CD4-positive, alpha-beta T cell (primary cell): ENCODE results near the gene SCFD2. TPM values are rescaled to one million over a fixed set of nuclear protein-coding genes. Genes with fewer than 3 reads are reported as not detected.

Source experiments
- ATAC-seq: fragments of 200-7000 bp; cut with Tn5 transposase; one replicate; pipeline ENCODE4 v1.10.0; 2022; ENCODE audit warnings: mild to moderate bottlenecking; ENCODE audit not compliant: poor library complexity
- CTCF ChIA-PET: fragments of 350-600 bp; sonication (Branson Sonifier 250); formaldehyde crosslinking; loops from one replicate; lab custom pipeline; 2021; ENCODE audit warnings: antibody characterized with exemption, inconsistent platforms; lab: Charles Lee
- POLR2A ChIA-PET: fragments of 350-600 bp; sonication (Branson Sonifier 250); formaldehyde crosslinking; loops from one replicate; lab custom pipeline; 2021; ENCODE audit warnings: antibody characterized with exemption, inconsistent platforms; lab: Charles Lee
- DNase-seq, 14 experiments: peaks; one replicate each; pipeline ENCODE4 v3.0.0-alpha.2; 2013 to 2020; ENCODE audit warnings: mixed read lengths in 2 of 14
- H3K27ac ChIP-seq, 2 donors: one replicate each; pipeline versions ENCODE4 v1.5.1 to v1.7.0; 2013; ENCODE audit warnings: low read length in 2 of 2, low read depth in 1 of 2, mild to moderate bottlenecking in 1 of 2
- H3K27me3 ChIP-seq, 2 experiments: 1 replicate in 1 of 2; 2 replicates in 1 of 2; pipeline versions ENCODE4 v1.6.1 to v1.7.0; 2013; ENCODE audit warnings: low read length in 2 of 2, control low read depth in 1 of 2, mild to moderate bottlenecking in 1 of 2, moderate library complexity in 1 of 2; ENCODE audit not compliant: insufficient read depth in 2 of 2, control insufficient read depth in 1 of 2
- H3K36me3 ChIP-seq: one replicate; pipeline ENCODE4 v1.6.1; 2013; ENCODE audit warnings: low read length, control low read depth; ENCODE audit not compliant: insufficient read depth
- H3K4me1 ChIP-seq: one replicate; pipeline ENCODE4 v1.6.1; 2013; ENCODE audit warnings: low read length, control low read depth; ENCODE audit not compliant: insufficient read depth
- H3K4me3 ChIP-seq: one replicate; pipeline ENCODE4 v1.5.1; 2013; ENCODE audit warnings: mild to moderate bottlenecking, low read length, moderate library complexity
- H3K9me3 ChIP-seq, 2 experiments: 1 replicate in 1 of 2; 2 replicates in 1 of 2; pipeline versions ENCODE4 v1.6.1 to v1.7.0; 2013; ENCODE audit warnings: low read length in 2 of 2, mild to moderate bottlenecking in 2 of 2, control low read depth in 1 of 2, moderate library complexity in 1 of 2; ENCODE audit not compliant: control insufficient read depth in 1 of 2, insufficient read depth in 1 of 2
- H3K27ac Mint-ChIP-seq: one replicate; pipeline ENCODE4 v1.8.0; 2020; ENCODE audit warnings: mixed read lengths
- H3K27me3 Mint-ChIP-seq: one replicate; pipeline ENCODE4 v1.8.0; 2021; ENCODE audit warnings: mixed read lengths
- H3K36me3 Mint-ChIP-seq: one replicate; pipeline ENCODE4 v1.8.0; 2021; ENCODE audit warnings: low read depth, mixed read lengths
- H3K4me1 Mint-ChIP-seq: one replicate; pipeline ENCODE4 v1.8.0; 2021; ENCODE audit warnings: low read depth, mixed read lengths
- H3K4me3 Mint-ChIP-seq: one replicate; pipeline ENCODE4 v1.8.0; 2020; ENCODE audit warnings: mild to moderate bottlenecking, mixed read lengths
- H3K9me3 Mint-ChIP-seq: one replicate; pipeline ENCODE4 v1.8.0; 2020; ENCODE audit warnings: mixed read lengths
- intact Hi-C, 2 experiments: fragments of 100-400 bp; cut with DNase I in 1 of 2; cut with micrococcal nuclease in 1 of 2; formaldehyde crosslinking; loops; one replicate each; pipeline versions ENCODE4 v1.15.1 to v1.9.0; 2023 to 2025; cut with DNase I, micrococcal nuclease
- total RNA-seq, 174 experiments: library from RNA in 2 of 174; stranded (reverse) in 2 of 174; gene quantifications; one replicate each; pipeline ENCODE4 v1.2.3 and lab custom pipeline; 2021 to 2026
- TF ChIP-seq, protein P1 (sequence below): fragments of 200-600 bp; IDR thresholded peaks from one replicate; pipeline ENCODE4 v1.8.0; 2022; ENCODE audit warnings: antibody characterized with exemption, mild to moderate bottlenecking

SCFD2 gene
- total RNA-seq, 2 experiments from 2014 or later: 15.4 to 17.6 TPM

DNA sequence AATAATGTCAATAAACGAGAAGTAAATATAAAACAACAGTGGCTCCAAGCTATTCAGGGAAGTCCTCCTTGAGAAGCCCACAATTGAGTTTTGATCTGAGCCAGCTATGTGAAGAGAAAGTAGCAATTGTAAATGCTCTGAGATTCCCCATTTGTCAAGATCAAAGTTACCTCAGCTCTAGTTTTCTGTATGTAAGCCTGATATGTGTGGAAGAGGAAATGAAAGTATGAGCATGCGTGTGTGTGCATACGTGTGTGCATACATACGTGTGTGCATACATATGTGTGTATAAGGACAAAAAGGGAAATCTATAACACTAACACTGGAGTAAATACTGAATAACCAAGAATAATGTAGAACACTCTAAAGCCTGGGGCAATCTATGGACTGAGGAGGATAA lies 130.3 kb downstream of the SCFD2 start:
- POLR2A ChIA-PET: no interaction called here
- Mint-ChIP-seq H3K36me3 (peaks cover 49% of the 10 kb centered on the region), H3K9me3 (no peaks in the 10 kb centered on the region), H3K4me3 (no peak overlapping the region), H3K27ac (no peak overlapping the region), H3K4me1 (peaks cover 15% of the 10 kb centered on the region), H3K27me3 (no peaks in the 10 kb centered on the region)
- Histone ChIP-seq H3K4me3 (no peak overlapping the region), H3K27me3 (no peaks in the 10 kb centered on the region), H3K4me1 (no peaks in the 10 kb centered on the region), H3K9me3 (no peaks in the 10 kb centered on the region), H3K36me3 (no peaks in the 10 kb centered on the region), H3K27ac (no peak overlapping the region)
- CTCF ChIA-PET: no interaction called here
- TF ChIP-seq, protein P1, sequence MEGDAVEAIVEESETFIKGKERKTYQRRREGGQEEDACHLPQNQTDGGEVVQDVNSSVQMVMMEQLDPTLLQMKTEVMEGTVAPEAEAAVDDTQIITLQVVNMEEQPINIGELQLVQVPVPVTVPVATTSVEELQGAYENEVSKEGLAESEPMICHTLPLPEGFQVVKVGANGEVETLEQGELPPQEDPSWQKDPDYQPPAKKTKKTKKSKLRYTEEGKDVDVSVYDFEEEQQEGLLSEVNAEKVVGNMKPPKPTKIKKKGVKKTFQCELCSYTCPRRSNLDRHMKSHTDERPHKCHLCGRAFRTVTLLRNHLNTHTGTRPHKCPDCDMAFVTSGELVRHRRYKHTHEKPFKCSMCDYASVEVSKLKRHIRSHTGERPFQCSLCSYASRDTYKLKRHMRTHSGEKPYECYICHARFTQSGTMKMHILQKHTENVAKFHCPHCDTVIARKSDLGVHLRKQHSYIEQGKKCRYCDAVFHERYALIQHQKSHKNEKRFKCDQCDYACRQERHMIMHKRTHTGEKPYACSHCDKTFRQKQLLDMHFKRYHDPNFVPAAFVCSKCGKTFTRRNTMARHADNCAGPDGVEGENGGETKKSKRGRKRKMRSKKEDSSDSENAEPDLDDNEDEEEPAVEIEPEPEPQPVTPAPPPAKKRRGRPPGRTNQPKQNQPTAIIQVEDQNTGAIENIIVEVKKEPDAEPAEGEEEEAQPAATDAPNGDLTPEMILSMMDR: no peak
- intact Hi-C loops: no loop called here
- no peak for DNase-seq
- ATAC-seq: no peak

GRCh38 chr4:53234669-53235068 lies 131.2 kb downstream of the SCFD2 start:
- ChIA-PET POLR2A (no interaction called here), CTCF (no interaction called here)
- Mint-ChIP-seq H3K27me3 (no peaks in the 10 kb centered on the region), H3K4me1 (peaks cover 15% of the 10 kb centered on the region), H3K36me3 (peaks cover 41% of the 10 kb centered on the region), H3K9me3 (no peaks in the 10 kb centered on the region), H3K4me3 (no peak overlapping the region), H3K27ac (no peak overlapping the region)
- ATAC-seq (no peak), DNase-seq (no peak)
- Histone ChIP-seq H3K4me1 (no peaks in the 10 kb centered on the region), H3K36me3 (no peaks in the 10 kb centered on the region), H3K27me3 (no peaks in the 10 kb centered on the region), H3K4me3 (no peak overlapping the region), H3K9me3 (no peaks in the 10 kb centered on the region), H3K27ac (no peak overlapping the region)
- TF ChIP-seq, protein P1: no peak
- intact Hi-C loops: no loop called here

DNA sequence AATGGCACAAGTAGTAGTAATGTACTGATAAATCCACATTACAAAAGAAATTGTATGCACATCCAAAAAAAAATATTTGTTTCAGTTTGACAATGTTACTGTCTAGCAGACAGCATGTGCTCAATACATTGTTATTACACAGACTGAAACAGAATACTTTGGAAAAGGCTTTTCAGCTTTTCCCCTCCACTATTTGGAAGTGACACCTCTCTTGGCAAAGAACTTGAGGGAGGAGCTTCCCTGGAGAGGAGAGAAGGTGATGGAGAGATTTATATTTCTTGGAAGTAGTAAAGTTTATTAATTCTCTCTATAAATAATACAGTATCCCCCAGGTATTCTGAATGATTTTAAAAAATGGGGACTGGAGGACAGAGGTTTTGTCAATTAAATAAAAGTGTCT lies 131.8 kb downstream of the SCFD2 start:
- Histone ChIP-seq H3K27me3 (no peaks in the 10 kb centered on the region), H3K4me1 (no peaks in the 10 kb centered on the region), H3K36me3 (no peaks in the 10 kb centered on the region), H3K27ac (no peak overlapping the region), H3K4me3 (no peak overlapping the region), H3K9me3 (no peaks in the 10 kb centered on the region)
- ATAC-seq (no peak), DNase-seq (no peak)
- no peak overlapping the region for H3K27ac Mint-ChIP-seq
- peaks cover 15% of the 10 kb centered on the region for H3K4me1 Mint-ChIP-seq
- no peaks in the 10 kb centered on the region for H3K27me3 Mint-ChIP-seq
- CTCF ChIA-PET: no interaction called here
- intact Hi-C loops: no loop called here
- no peak overlapping the region for H3K4me3 Mint-ChIP-seq
- peaks cover 38% of the 10 kb centered on the region for H3K36me3 Mint-ChIP-seq
- TF ChIP-seq, protein P1: no peak
- POLR2A ChIA-PET: no interaction called here
- H3K9me3 Mint-ChIP-seq: no peaks in the 10 kb centered on the region
